ENCODE measurements around the gene RSPO3.

GRCh38 chr6:127192911-127193541, 74.6 kb downstream of the RSPO3 start:
- TF ChIP-seq POLR2A (IDR thresholded peaks at IDR 0.05; ENCODE audit: low read depth, low read length) = no peak
- TF ChIP-seq POLR2AphosphoS5 (IDR thresholded peaks at IDR 0.05; ENCODE audit: low read depth, low read length) = no peak
